HG03354 (cell line): ENCODE data around the gene SHANK1.

Source experiments
- ATAC-seq: cut with Tn5 transposase; IDR thresholded peaks from one replicate; pipeline ENCODE4 v1.9.1; 2021; ENCODE audit warnings: mild to moderate bottlenecking; ENCODE audit not compliant: unreplicated experiment, poor library complexity, severe bottlenecking

SHANK1 gene

DNA sequence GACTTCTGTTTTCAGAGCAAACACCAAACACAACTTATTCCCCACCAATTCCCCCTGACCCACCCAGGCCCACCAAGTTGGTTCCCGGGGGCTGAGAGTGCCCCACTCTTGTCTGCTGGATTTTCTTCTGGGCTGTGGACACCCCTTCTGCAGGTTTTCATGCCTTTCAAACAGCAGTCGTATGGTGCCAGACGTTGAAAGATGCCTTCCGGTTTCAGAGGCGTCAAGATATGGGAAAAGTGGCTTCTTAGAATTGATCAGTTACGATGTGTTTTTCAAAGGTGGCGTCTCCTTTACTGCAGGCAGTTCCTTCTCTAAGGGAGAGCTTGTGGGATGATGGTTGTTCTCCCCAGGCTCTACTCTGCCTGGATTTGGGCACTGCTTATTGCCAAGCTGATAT is 16.3 kb upstream of the SHANK1 start:
- ATAC-seq = no peak

DNA sequence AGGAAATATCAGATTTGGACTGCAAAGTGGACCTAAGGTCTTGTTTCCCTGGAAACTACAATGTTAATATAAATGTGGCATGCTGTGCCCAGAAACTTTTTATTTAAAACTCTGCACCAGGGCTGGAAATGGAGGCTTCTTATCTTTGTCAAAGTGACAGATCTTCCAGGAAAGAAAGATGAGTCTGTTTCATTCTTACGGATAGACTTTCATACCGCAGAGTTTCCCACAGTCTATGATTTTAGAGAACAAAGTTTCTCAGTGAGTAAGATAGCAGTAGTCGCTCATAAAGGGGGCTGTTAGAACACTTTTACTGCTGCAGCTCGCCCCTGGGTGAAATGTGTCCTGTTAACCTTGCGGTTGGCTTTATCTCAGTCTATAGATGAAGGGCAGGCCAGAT is 10.3 kb upstream of the SHANK1 start:
- ATAC-seq = no peak

DNA sequence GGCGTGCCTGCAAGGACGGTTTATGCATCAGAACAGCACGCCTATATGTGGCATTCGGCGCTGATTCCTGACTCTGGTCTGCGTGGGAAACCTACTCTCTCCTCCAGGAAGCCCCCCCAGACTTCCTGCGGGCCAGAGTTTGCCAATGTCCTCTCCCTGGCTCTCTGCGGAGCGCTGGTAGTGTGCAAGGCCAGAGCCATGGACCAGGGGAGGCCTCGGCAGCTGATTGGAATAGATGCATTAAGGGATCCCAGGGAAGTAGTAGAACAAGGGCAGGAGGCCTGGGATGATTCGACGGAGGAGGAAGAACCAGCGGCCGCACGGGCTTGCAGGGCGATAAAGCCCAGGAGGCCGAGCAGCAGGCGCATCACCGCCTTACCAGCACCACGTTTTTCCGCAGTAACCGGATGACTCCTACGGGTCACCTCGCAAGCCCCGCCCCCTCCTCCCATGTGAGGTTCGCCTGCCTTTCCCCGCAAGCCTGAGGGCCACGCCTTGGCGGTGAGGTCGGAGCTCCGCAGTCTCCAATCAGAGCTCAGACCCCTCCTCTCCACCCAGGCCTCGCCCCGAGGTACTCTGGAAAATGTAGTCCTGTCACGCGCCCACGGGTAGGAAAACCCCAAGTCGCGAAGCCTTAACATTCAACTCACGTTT is 8.6 kb upstream of the SHANK1 start:
- ATAC-seq = no peak

DNA sequence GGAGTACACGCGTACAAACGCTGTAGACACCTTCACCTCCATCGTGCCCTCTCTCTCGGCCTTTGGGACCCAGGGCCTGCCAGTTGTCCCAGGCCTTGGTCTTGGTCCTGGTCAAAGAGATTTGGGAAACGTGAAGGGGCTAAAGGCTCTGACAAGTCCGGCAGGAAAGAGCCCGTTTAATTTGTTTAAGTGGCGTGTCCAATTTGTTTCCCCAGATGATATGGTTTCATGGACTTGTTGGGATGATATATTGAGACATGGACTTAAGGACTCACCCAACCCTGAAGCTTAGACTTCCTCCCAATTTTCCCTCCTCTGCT is 6.3 kb upstream of the SHANK1 start:
- no peak for ATAC-seq

DNA sequence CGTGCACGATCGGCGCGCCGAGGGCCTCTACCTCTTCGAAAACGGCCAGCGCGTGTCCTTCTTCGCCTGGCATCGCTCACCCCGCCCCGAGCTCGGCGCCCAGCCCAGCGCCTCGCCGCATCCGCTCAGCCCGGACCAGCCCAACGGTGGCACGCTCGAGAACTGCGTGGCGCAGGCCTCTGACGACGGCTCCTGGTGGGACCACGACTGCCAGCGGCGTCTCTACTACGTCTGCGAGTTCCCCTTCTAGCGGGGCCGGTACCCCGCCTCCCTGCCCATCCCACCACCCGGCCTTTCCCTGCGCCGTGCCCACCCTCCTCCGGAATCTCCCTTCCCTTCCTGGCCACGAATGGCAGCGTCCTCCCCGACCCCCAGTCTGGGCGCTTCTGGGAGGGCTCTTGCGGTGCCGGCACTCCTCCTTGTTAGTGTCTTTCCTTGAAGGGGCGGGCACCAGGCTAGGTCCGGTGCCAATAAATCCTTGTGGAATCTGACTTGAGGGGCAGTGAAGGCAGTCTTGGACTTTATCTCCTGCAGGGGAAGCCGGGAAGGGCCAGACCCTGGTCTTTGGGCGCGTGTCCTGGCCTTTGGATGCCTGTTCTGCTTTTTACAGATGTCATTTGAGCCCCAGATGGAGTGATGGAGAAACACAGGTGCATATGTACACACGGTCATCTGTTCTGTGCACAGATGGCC is 5.8 kb upstream of the SHANK1 start:
- peak; percentile 19 for ATAC-seq

DNA sequence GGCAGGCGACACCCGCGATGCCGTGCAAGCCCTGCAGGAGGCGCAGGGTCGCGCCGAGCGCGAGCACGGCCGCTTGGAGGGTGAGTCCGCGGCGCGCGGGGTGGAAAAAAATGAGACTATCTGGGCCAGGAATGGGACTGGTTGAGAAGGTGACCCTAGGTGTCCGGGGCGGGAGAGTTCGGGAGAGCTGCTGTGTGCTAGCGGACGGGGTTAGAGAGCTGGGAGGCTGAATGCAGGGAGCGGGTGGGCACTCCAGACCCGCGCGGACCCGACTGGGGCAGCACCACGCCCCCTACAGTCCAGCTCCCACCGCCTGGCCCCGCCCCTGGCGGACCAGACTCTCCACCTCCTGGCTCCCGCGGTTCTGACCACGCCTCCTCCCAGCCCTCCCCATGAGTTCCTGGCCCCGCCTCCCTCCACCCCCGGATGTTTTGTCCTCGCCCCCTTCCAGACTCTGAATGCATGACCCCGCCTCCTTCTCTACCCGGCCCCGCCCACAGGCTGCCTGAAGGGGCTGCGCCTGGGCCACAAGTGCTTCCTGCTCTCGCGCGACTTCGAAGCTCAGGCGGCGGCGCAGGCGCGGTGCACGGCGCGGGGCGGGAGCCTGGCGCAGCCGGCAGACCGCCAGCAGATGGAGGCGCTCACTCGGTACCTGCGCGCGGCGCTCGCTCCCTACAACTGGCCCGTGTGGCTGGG is 5.1 kb upstream of the SHANK1 start:
- ATAC-seq = peak; percentile 84

DNA sequence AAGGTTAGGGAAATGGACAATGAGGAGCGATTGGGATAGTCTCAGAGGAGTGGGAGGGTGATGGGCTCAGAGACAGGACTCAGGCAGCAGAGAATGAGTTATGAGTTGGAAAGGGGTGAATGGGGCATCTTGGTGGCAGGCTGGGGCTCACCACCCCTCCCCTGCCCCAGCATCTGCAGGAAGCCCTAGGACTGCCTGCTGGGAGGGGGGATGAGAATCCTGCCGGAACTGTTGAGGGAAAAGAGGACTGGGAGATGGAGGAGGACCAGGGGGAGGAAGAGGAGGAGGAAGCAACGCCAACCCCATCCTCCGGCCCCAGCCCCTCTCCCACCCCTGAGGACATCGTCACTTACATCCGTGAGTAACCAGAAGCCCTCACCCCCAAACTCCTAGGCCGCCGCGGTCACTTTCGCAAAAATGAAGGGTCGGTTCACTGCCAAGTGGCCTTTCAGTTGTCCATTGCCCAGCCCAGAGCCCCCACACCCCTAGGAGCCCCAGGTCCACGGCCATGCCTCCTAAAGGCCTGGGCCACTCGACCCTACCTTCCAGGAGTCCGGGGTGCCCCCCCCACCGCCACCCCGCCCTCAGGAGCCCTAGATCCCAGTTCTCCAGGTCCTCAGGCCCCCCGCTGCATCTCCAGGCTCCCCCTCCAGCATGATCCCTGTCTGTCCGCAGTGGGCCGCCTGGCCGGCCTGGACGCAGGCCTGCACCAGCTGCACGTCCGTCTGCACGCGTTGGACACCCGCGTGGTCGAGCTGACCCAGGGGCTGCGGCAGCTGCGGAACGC is 4.3 kb upstream of the SHANK1 start:
- no peak for ATAC-seq

DNA sequence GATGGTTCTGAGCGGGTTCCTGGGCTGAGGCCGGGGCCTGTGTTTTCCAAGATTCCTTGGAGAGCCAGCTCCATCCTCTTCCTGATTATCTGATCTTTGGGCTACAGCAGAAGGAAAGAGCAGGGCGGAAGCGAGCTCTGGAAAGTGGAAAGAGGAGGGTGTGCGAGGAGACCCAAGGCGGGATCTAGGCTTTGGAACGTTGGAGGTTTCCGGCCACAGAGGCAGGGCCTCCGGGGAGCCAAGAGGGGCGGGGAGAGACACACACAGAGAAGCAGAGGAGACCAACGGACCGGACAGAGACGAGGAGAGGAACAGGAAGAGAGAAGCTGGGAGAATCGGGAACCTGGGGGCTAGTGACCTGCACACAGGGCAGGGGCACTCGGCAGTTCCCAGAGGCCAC is 3.5 kb upstream of the SHANK1 start, which contains the start of gene CLEC11A:
Gene CLEC11A (plus strand): TSS at position 296 of the 400 bp plus-strand sequence. CDS start 162 bp downstream, outside the sequence.
- ATAC-seq = no peak

DNA sequence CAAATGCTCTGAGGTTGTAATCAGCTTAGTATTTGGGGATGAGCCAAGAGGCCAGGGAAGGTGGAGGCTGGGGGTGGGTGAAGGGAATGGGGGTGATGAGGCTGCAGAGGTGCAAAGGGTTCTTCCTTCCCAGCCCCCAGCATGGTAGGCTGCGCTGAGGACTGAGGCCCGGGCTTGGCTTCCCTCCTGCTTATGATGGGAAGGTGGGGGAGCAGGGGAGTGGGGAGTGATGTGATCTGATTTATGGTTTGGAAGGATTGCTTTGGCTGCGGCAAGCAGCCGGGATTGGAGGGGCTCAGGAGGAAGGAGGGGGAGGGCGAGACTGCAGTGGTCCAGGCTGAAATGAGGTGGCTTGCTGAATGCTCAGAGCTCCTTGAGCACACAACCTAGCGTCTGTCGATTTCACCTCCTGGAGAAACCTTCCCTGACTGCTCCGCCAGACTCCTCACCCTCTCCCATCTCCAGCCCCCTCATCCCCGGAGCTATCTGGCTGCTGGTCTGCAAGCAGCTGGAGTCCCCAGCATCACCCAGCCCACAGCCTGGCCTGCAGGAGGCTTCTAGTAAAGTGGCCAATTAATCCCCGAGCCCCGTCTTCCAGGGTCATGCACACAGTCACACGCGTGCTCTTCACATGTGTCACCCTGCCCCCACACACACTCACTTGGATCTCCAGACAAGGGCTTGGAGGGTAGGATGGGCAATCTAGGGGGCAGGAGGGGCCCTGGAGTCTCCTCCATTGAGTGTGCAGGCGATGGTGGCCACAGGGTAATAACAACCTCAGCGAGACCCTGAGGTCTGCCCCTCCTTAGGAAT is 2.8 kb upstream of the SHANK1 start:
- no peak for ATAC-seq

DNA sequence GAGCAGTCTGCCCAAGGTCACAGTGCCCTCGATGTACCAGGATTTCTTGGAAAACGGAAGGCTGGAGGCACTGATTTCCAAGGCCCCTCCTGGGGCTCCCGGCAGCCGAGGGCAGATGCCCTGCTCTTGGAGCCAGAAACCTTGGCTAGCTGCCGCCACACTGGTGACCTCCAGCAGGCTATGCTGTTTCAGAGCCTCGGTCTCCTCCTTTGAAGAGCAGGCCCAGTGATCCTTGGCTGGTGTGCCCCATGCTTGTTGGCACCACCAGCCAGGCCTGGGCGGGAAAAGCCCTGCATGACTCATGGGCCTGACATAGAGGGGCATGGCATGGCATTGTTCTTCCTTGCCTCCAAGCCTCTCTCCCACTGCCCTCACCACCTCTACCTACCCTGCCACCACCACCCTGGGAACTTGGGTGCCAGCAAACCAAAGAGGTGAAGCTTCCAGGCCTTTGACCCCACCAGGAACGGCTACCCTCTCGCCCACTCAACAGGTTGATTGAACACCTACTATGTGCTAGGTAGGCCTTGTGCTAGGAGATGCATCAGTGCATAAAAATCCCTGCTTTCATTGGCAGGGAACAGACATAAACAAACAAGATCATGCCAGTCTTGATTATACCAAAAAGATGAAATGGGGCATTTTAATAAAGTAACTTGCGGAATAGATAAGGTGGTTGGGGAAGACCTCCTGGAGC is 2.0 kb upstream of the SHANK1 start:
- no peak for ATAC-seq

DNA sequence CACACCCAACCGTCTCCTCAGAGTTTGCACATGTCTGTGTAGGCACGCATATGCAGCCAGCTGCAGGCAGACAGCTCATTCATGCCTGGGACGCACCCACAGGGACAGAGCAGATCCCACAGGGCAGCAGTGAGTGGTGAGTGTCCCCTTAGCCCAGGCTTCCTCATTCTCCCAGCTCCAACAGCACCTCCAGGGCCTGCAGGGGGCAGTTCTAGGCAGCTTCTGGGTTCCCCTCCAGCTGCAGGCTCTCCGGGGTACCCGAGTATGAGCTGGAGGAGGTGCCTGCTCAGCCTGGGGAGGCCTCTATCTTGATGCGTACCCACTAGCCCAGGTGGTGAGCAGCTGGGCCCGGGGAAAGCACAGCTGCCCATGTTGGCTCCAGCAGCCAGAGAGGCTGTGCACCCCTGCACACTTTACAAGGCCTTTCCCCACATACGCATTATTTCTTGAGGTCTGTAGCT is 1.3 kb upstream of the SHANK1 start:
- ATAC-seq = no peak

DNA sequence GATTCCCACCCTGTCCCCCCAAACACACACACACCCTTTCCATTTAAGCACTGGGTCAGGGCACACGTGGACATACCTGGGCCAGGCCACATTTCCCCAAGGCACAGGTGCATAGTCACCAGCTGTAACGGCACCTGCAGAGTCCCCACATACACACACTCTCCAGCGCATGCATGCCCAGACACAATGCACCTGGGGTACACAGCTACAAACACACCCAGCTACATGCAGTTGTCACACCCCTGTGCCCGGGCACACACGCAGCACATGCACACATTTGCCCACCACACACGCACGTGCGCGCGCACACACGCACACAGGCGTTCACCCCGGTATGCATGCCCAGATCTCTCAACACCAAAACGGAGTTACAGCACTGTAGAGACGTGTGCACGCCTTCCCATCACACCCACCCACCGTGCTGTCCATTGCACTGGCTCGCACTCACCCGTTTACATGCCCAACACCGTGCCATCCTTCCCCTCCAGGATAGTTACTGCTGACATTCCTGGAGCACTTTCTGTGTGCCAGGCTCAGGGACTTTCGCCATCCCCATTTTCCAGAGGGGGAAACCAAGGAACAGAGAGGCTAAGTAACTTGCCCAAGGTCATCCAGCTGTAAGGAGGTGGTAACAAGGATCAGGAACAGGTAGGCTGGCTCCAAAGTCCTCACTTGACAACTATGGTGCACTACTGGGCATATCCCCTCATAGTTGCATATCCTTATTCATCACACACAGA is 749 bp upstream of the SHANK1 start:
- ATAC-seq = no peak

DNA sequence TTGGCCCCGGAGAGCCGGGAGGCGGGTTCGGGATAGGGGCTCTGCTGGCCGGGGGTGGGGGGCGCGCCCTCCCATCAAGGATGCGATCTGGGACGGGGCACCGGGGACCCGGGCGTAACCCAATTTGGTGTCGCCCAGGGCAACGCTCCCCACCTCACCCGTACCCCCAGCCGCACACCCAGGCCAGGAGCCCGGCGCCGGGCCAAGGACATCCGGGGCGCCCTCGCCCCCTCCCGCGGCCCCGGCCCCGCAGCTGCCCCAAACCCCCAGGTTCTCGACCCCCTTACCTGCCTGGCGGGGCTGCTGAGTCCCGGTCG is 525 bp downstream of the SHANK1 start:
- no peak for ATAC-seq

DNA sequence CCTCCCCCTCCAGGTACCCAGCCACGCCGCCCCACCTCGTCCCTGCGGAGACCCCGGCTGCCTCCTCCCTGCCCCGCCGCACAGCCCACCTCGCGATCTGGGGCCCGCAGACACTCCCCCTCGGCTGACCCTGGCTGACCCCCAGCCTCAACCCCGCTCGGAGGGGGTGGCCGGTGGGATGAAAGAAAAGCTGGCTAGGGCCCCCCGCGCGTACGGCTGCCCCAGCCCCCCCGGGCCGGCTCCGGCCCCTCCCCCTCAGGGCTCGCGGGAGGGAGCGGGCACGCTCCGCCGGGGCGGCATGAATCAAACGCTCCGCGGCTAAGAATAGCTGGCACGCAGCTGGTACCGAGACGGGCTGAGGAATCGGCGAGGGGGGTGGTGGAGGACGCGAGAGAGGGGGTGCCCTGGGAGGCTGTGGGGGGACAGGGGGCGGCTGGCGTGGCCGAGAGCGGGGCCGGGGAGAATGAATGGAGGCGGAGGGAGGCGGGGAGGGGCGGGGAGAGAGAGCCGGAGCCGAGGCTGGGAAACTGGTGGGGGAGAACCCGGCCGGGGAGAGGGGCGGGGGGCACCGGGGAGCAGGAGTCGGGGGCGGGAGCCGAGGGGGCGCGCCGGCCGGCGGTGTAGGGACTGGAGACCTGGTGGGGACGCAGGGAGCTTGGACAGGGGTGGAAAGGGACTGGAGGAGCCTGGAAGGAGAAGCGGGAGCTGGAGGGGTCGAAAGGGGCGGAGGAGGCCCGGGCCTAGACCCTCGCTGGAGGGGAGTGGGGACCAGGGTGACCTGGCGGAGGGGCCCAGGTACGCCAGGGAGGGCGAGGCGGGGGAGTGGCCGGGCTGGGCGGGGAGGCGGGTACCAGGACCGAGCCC is 1.1 kb downstream of the SHANK1 start:
- no peak for ATAC-seq

DNA sequence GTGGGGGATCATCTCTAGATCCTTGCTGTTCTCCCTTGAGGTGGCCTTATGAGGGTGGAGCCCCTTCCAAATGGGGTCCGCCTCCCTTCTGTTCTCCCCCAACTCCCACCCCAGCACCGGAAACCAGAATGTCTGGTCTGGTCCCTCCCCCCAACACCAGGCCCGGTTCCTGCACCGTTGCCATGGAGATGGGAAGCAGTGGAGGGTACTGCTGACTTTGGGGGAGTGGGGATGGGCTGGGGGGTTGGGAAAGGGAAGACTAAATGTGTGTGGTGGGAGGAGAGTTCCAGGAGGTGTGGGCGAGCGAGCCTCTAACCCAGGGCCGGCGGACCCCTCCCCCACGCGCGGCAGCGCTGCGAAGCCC is 1.7 kb downstream of the SHANK1 start:
- no peak for ATAC-seq

DNA sequence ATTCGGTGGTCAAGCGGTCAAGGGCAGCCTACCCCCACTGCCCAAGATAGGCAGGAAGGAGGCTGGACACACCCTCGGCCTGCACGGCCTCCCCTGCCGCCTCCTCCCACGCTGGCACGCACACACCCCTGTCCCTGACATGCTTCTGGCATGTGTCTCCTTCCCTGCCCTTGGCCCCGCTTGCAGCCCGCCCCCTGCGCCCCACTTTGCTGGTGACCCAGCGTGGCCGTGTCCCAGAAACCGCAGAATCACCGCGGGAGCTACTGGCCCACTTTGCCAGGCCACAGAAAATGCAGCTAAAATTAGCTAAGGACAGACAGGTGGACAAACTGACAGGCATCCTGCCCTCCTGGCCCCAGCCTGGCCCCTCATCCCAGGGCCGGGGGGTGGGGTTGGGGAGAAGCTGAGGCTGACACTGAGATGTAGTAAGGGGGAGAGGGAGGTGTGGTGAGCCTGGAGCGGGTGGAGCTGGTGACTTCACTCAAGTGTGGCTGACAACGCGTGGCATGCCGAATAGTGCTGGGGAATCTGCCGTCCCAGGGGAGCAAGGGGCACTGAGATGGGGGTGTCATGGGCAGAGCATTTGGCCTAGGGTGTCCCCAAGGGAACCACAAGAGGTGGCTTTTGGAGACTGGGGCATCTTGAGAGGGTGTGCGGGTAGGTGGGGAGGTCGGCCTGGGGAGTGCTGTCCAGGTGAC is 2.4 kb downstream of the SHANK1 start:
- ATAC-seq = no peak
